ENCODE results near the gene PLXNB2. TPM values are rescaled to one million over a fixed set of nuclear protein-coding genes. Genes with fewer than 3 reads are reported as not detected.
"Not testable (repeated sequence)": the region's sequence is repeated elsewhere in the genome, so short reads cannot be mapped to it uniquely, and the experiment has no call there.

The PLXNB2 gene
- total RNA-seq, 1 donor from 2014 or later, result 287 TPM

DNA sequence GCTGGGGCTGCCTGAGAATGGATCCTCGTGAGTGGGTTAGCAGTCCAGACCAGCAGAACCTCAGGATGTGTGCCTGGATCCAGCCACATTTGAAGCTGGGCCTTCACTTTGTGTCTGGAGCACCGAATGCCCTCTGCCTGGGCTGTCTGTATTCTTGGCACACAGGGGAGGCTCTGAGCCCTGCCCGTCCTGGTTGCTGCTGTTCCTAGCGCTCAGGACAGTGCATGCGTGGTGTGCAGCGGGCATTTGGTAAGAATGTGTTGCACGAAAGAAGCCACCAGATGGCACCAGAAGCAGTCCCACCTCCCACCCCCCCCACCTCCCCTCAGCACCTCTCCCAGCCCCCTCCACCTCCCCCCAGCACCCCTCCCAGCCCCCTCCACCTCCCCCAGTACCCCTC is 33.1 kb downstream of the PLXNB2 start:
- H3K27me3 ChIP-seq, result no peaks in the 10 kb centered on the region
- TF ChIP-seq, protein P1, sequence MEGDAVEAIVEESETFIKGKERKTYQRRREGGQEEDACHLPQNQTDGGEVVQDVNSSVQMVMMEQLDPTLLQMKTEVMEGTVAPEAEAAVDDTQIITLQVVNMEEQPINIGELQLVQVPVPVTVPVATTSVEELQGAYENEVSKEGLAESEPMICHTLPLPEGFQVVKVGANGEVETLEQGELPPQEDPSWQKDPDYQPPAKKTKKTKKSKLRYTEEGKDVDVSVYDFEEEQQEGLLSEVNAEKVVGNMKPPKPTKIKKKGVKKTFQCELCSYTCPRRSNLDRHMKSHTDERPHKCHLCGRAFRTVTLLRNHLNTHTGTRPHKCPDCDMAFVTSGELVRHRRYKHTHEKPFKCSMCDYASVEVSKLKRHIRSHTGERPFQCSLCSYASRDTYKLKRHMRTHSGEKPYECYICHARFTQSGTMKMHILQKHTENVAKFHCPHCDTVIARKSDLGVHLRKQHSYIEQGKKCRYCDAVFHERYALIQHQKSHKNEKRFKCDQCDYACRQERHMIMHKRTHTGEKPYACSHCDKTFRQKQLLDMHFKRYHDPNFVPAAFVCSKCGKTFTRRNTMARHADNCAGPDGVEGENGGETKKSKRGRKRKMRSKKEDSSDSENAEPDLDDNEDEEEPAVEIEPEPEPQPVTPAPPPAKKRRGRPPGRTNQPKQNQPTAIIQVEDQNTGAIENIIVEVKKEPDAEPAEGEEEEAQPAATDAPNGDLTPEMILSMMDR (IDR thresholded peaks at IDR 0.05), result peak in 2 of 3 experiments; percentile 30 to 32
- no peak for DNase-seq (ENCODE audit: low spot score in 2 of 2)
- peaks cover 44 to 45% of the 10 kb centered on the region in 2 donors for H3K36me3 ChIP-seq
- intact Hi-C loops (cut with DNase I), result loop anchor here (2.0 kb wide), 1 partner anchor 68 kb away; the partner anchor contains the start of gene PPP6R2
- H3K27ac ChIP-seq, result no peak overlapping the region
- H3K4me3 ChIP-seq, result no peak overlapping the region
- H3K4me1 ChIP-seq, result peaks cover 9 to 22% of the 10 kb centered on the region in 2 donors
- no peaks in the 10 kb centered on the region for H3K9me3 ChIP-seq

DNA sequence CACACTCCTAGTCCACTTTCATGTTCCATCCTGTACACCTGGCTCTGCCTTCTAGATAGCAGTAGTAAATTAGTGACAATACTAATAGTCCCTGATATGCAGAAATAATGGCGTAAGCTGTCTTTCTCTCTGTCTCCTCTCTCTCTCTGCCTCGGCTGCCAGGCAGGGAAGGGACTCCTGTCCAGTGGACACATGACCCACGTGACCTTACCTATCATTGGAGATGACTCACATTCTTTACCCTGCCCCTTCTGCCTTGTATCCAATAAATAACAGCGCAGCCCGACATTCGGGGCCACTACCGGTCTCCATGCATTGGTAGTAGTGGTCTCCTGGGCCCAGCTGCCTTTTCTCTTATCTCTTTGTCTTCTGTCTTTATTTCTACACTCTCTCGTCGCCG is 33.7 kb downstream of the PLXNB2 start:
- H3K4me3 ChIP-seq; H3K27ac ChIP-seq; DNase-seq (ENCODE audit: low spot score in 2 of 2); H3K27me3 ChIP-seq; H3K9me3 ChIP-seq: not testable (repeated sequence)
- peaks cover 39 to 40% of the 10 kb centered on the region in 2 donors for H3K36me3 ChIP-seq
- peaks cover 9 to 22% of the 10 kb centered on the region in 2 donors for H3K4me1 ChIP-seq
- intact Hi-C loops (cut with DNase I), result loop anchor here (2.0 kb wide), 1 partner anchor 69 kb away; the partner anchor contains the start of gene PPP6R2

GRCh38 chr22:50273352-50273751 is 34.1 kb downstream of the PLXNB2 start:
- Histone ChIP-seq H3K36me3 (peaks cover 35 to 36% of the 10 kb centered on the region in 2 donors), H3K4me1 (peaks cover 9 to 25% of the 10 kb centered on the region in 2 donors)
- intact Hi-C loops (cut with DNase I); H3K4me3 ChIP-seq; H3K9me3 ChIP-seq; DNase-seq (ENCODE audit: low spot score in 2 of 2); H3K27ac ChIP-seq; H3K27me3 ChIP-seq: not testable (repeated sequence)

GRCh38 chr22:50272044-50272802 is 35.2 kb downstream of the PLXNB2 start:
- peak overlapping the region; percentile 49 to 66 for H3K4me3 ChIP-seq
- H3K36me3 ChIP-seq, result peaks cover 23 to 24% of the 10 kb centered on the region in 2 donors
- DNase-seq (ENCODE audit: low spot score in 2 of 2), result no peak
- H3K9me3 ChIP-seq, result no peaks in the 10 kb centered on the region
- H3K27ac ChIP-seq, result no peak overlapping the region
- TF ChIP-seq, protein P1 (IDR thresholded peaks at IDR 0.05), result no peak
- intact Hi-C loops (cut with DNase I), result no loop called here
- H3K27me3 ChIP-seq, result no peaks in the 10 kb centered on the region
- H3K4me1 ChIP-seq, result peaks cover 11 to 32% of the 10 kb centered on the region in 2 donors

GRCh38 chr22:50271519-50271970 is 35.9 kb downstream of the PLXNB2 start:
- peaks cover 15 to 34% of the 10 kb centered on the region in 2 donors for H3K4me1 ChIP-seq
- H3K4me3 ChIP-seq, result peak overlapping the region; percentile 49 to 66
- H3K27ac ChIP-seq, result no peak overlapping the region
- H3K27me3 ChIP-seq, result no peaks in the 10 kb centered on the region
- TF ChIP-seq, protein P1 (IDR thresholded peaks at IDR 0.05), result peak in 1 of 3 experiments; percentile 3
- H3K36me3 ChIP-seq, result peaks cover 18% of the 10 kb centered on the region in 2 donors
- H3K9me3 ChIP-seq, result no peaks in the 10 kb centered on the region
- intact Hi-C loops (cut with DNase I), result loop anchor here (2.0 kb wide), 1 partner anchor 19 kb away; no protein-coding TSS in a partner anchor
- DNase-seq (ENCODE audit: low spot score in 2 of 2), result no peak

GRCh38 chr22:50270666-50271394 is 36.6 kb downstream of the PLXNB2 start:
- Histone ChIP-seq H3K36me3 (peaks cover 11% of the 10 kb centered on the region in 2 donors), H3K27me3 (no peaks in the 10 kb centered on the region), H3K9me3 (no peaks in the 10 kb centered on the region), H3K4me1 (peaks cover 15 to 34% of the 10 kb centered on the region in 2 donors), H3K4me3 (peak overlapping the region; percentile 49 to 66), H3K27ac (peak overlapping the region in 1 of 2 donors; percentile 41)
- TF ChIP-seq, protein P1 (IDR thresholded peaks at IDR 0.05), result no peak
- intact Hi-C loops (cut with DNase I), result loop anchor here (2.0 kb wide), 1 partner anchor 18 kb away; no protein-coding TSS in a partner anchor
- DNase-seq (ENCODE audit: low spot score in 2 of 2), result peak in 1 of 2 donors; percentile 84
